KG1 (cell line): ENCODE measurements around the gene SAPCD2.
"Not testable (repeated sequence)": the region's sequence is repeated elsewhere in the genome, so short reads cannot be mapped to it uniquely, and the experiment has no call there.

Experiments used
- DNase-seq: peaks from one replicate; lab custom pipeline; 2025; lab: John Stamatoyannopoulos, UW

SAPCD2 gene

GRCh38 chr9:137048655-137049543 is 21.5 kb downstream of the SAPCD2 start:
- DNase-seq, result no peak

GRCh38 chr9:137046088-137046787 is 24.1 kb downstream of the SAPCD2 start, which contains the start of gene NPDC1:
NPDC1 (minus strand) TSS chr9:137046177; CDS start chr9:137045989, 188 bp downstream.
- peak; percentile 39 for DNase-seq

- DNase-seq, result peak; percentile 26
Measured at GRCh38 chr9:137045294-137046087, 24.9 kb downstream of the SAPCD2 start.

GRCh38 chr9:137044502-137045177 is 25.7 kb downstream of the SAPCD2 start:
- DNase-seq, result no peak

- no peak for DNase-seq
Measured at GRCh38 chr9:137044037-137044436, 26.3 kb downstream of the SAPCD2 start.

GRCh38 chr9:137042751-137043727 is 27.3 kb downstream of the SAPCD2 start:
- no peak for DNase-seq

- no peak for DNase-seq
Measured at GRCh38 chr9:137041124-137041523, 29.2 kb downstream of the SAPCD2 start.

- DNase-seq, result no peak
Measured at GRCh38 chr9:137040568-137040967, 29.8 kb downstream of the SAPCD2 start.

- no peak for DNase-seq
Measured at GRCh38 chr9:137039611-137040366, 30.6 kb downstream of the SAPCD2 start.

- no peak for DNase-seq
Measured at GRCh38 chr9:137038916-137039315, 31.4 kb downstream of the SAPCD2 start.

- no peak for DNase-seq
Measured at GRCh38 chr9:137037483-137037882, 32.9 kb downstream of the SAPCD2 start.

GRCh38 chr9:137037035-137037434 is 33.3 kb downstream of the SAPCD2 start:
- DNase-seq, result no peak

GRCh38 chr9:137035937-137036336 is 34.4 kb downstream of the SAPCD2 start:
- DNase-seq, result no peak

- DNase-seq, result no peak
Measured at GRCh38 chr9:137035507-137035834, 34.9 kb downstream of the SAPCD2 start.

GRCh38 chr9:137034709-137035506 is 35.4 kb downstream of the SAPCD2 start:
- DNase-seq, result peak; percentile 88

- peak; percentile 46 for DNase-seq
Measured at GRCh38 chr9:137034039-137034708, 36.2 kb downstream of the SAPCD2 start.

- not testable (repeated sequence) for DNase-seq
Measured at GRCh38 chr9:137033481-137033880, 36.9 kb downstream of the SAPCD2 start.

- DNase-seq, result no peak
Measured at GRCh38 chr9:137032858-137033257, 37.5 kb downstream of the SAPCD2 start.
